WTC11 (cell line): Measurements from ENCODE around the gene ARHGEF25. TPM values are rescaled to one million over a fixed set of nuclear protein-coding genes. Genes with fewer than 3 reads are reported as not detected.
A peak's percentile ranks its signal among the peaks of the same experiment; 100 is the strongest.

ENCODE experiments used
- ATAC-seq: fragments of 200-7000 bp; cut with Tn5 transposase; 2 replicates; pipeline ENCODE4 v1.10.0; 2021; ENCODE audit warnings: mild to moderate bottlenecking, moderate library complexity
- CTCF ChIA-PET: fragments of 300-600 bp; sonication (Branson Sonifier 250); formaldehyde crosslinking; loops from one replicate; lab custom pipeline; 2021; ENCODE audit warnings: antibody characterized with exemption; lab: Charles Lee
- POLR2A ChIA-PET: fragments of 350-600 bp; sonication (Branson Sonifier 250); formaldehyde crosslinking; loops from one replicate; lab custom pipeline; 2021; ENCODE audit warnings: antibody characterized with exemption; lab: Charles Lee
- DNase-seq: peaks from one replicate; pipeline ENCODE4 v3.0.0; 2021; ENCODE audit warnings: low spot score
- H3K27ac Mint-ChIP-seq: 2 replicates; pipeline ENCODE4 v1.8.0; 2021; ENCODE audit warnings: mixed read lengths
- H3K27me3 Mint-ChIP-seq: 2 replicates; pipeline ENCODE4 v1.8.0; 2021; ENCODE audit warnings: low read depth, mild to moderate bottlenecking, moderate library complexity, mixed read lengths
- H3K36me3 Mint-ChIP-seq: 2 replicates; pipeline ENCODE4 v1.8.0; 2021; ENCODE audit warnings: mixed read lengths
- H3K4me1 Mint-ChIP-seq: 2 replicates; pipeline ENCODE4 v1.8.0; 2022; ENCODE audit warnings: mixed read lengths
- H3K4me3 Mint-ChIP-seq: 2 replicates; pipeline ENCODE4 v1.8.0; 2021; ENCODE audit warnings: mild to moderate bottlenecking, moderate library complexity, mixed read lengths
- H3K9me3 Mint-ChIP-seq: 2 replicates; pipeline ENCODE4 v1.8.0; 2021; ENCODE audit warnings: mixed read lengths
- ARID4B ChIP-seq: sonication (generic); formaldehyde crosslinking; IDR thresholded peaks from 2 replicates; pipeline ENCODE4 v1.8.0; 2023; ENCODE audit warnings: missing genetic modification reagents, mild to moderate bottlenecking, borderline replicate concordance
- FOXK1 ChIP-seq: sonication (generic); formaldehyde crosslinking; IDR thresholded peaks from 2 replicates; pipeline ENCODE4 v1.8.0; 2022; ENCODE audit warnings: mild to moderate bottlenecking, moderate library complexity, missing genetic modification reagents
- FOXP4 ChIP-seq: sonication (generic); formaldehyde crosslinking; IDR thresholded peaks from 2 replicates; pipeline ENCODE4 v1.8.0; 2022; ENCODE audit warnings: mild to moderate bottlenecking, missing genetic modification reagents
- GRHL2 ChIP-seq: fragments of 250-450 bp; sonication (Bioruptor Pico); IDR thresholded peaks from 2 replicates; pipeline ENCODE4 v1.8.0; 2022; ENCODE audit warnings: mild to moderate bottlenecking, moderate library complexity; ENCODE audit not compliant: insufficient replicate concordance, severe bottlenecking
- GTF2I ChIP-seq: fragments of 250-450 bp; sonication (Bioruptor Pico); conservative IDR thresholded peaks from 2 replicates; pipeline ENCODE4 v1.4.0; 2021; ENCODE audit warnings: mild to moderate bottlenecking
- MXD4 ChIP-seq: fragments of 250-450 bp; sonication (Bioruptor Pico); IDR thresholded peaks from 2 replicates; pipeline ENCODE4 v1.8.0; 2021; ENCODE audit warnings: mild to moderate bottlenecking, moderate library complexity, borderline replicate concordance
- SP1 ChIP-seq: sonication (generic); formaldehyde crosslinking; conservative IDR thresholded peaks from 2 replicates; pipeline ENCODE4 v1.8.1; 2022; ENCODE audit warnings: missing genetic modification reagents
- USF1 ChIP-seq: sonication (generic); formaldehyde crosslinking; IDR thresholded peaks from 2 replicates; pipeline ENCODE4 v1.8.0; 2022; ENCODE audit warnings: mild to moderate bottlenecking, missing genetic modification reagents
- USF2 ChIP-seq: sonication (generic); formaldehyde crosslinking; IDR thresholded peaks from 2 replicates; pipeline ENCODE4 v1.8.1; 2023; ENCODE audit warnings: mild to moderate bottlenecking, missing genetic modification reagents, moderate library complexity
- ZNF281 ChIP-seq: sonication (generic); formaldehyde crosslinking; IDR thresholded peaks from 2 replicates; pipeline ENCODE4 v1.8.0; 2023; ENCODE audit warnings: mild to moderate bottlenecking, missing genetic modification reagents
- total RNA-seq: library from RNA; stranded (reverse); gene quantifications from 3 replicates; pipeline ENCODE4 v1.2.3, GENCODE V29; 2021

ARHGEF25 gene
- total RNA-seq, 1 experiment from 2014 or later: 11.9 TPM

GRCh38 chr12:57604454-57604991 lies 6.7 kb upstream of the ARHGEF25 start, which contains the start of gene DTX3:
Gene DTX3, plus strand, starts transcription at chr12:57604824. Its CDS starts 1,694 bp downstream, at chr12:57606518.
- H3K36me3 Mint-ChIP-seq: peaks cover 18% of the 10 kb centered on the region
- CTCF ChIA-PET: interaction anchor here (0.7 to 1.7 kb wide), 11 partner anchors 14 to 146 kb away, joined by 3 to 16 read pairs (median 5); partner anchors contain the start of genes B4GALNT1, DDIT3, GLI1 and PIP4K2C
- no peaks in the 10 kb centered on the region for H3K9me3 Mint-ChIP-seq
- peak; percentile 52 for DNase-seq
- ATAC-seq: peak; percentile 23
- no peak; the same call in 1 of the 2 replicates for TF ChIP-seq SP1 (CRISPR knock-in tag)
- TF ChIP-seq GTF2I (CRISPR knock-in tag): 0 out of 2 replicates have a peak, but pooled peaks have one; percentile 61
- peak; percentile 90 for TF ChIP-seq USF2 (CRISPR knock-in tag)
- TF ChIP-seq GRHL2 (CRISPR knock-in tag): no peak
- TF ChIP-seq ARID4B: no peak
- 0 out of 2 replicates have a peak, but pooled peaks have one; percentile 56 for TF ChIP-seq FOXK1 (CRISPR knock-in tag)
- 0 out of 2 replicates have a peak, but pooled peaks have one; percentile 47 for TF ChIP-seq FOXP4 (CRISPR knock-in tag)
- peak; percentile 9; the same call in 1 of the 2 replicates for TF ChIP-seq ZNF281 (CRISPR knock-in tag)
- no peak for TF ChIP-seq MXD4
- TF ChIP-seq USF1 (CRISPR knock-in tag): peak; percentile 88
- POLR2A ChIA-PET: interaction anchor here (0.6 to 1.4 kb wide), 3 partner anchors 87 to 162 kb away, joined by 3 to 4 read pairs (median 3); partner anchors contain the start of gene OS9
- peak within 1 kb of the TSS; percentile 85 for H3K4me3 Mint-ChIP-seq
- peak within 1 kb of the TSS; percentile 93 for H3K27ac Mint-ChIP-seq
- H3K27me3 Mint-ChIP-seq: no peaks in the 10 kb centered on the region
- peaks cover 32% of the 10 kb centered on the region for H3K4me1 Mint-ChIP-seq
